HG03060 (cell line): Measurements from ENCODE around the gene CYP2F1.
"Not testable (repeated sequence)": the region's sequence is repeated elsewhere in the genome, so short reads cannot be mapped to it uniquely, and the experiment has no call there.

ENCODE experiments used
- ATAC-seq: cut with Tn5 transposase; IDR thresholded peaks from one replicate; pipeline ENCODE4 v1.9.1; 2021; ENCODE audit warnings: low read depth, moderate number of reproducible peaks; ENCODE audit not compliant: unreplicated experiment

The CYP2F1 gene

GRCh38 chr19:41114132-41114531, at the start of gene CYP2F1:
TSS of gene CYP2F1 (plus strand) at chr19:41114432. CDS start at chr19:41116189, 1,757 bp downstream.
- no peak for ATAC-seq

- ATAC-seq: no peak
Measured at GRCh38 chr19:41064974-41065569, 49.2 kb upstream of the CYP2F1 start.

GRCh38 chr19:41076286-41076685, 37.9 kb upstream of the CYP2F1 start:
- no peak for ATAC-seq

- no peak for ATAC-seq
Measured at GRCh38 chr19:41083516-41083915, 30.7 kb upstream of the CYP2F1 start.

- no peak for ATAC-seq
Measured at GRCh38 chr19:41085748-41086415, 28.4 kb upstream of the CYP2F1 start.

GRCh38 chr19:41088151-41088550, 26.1 kb upstream of the CYP2F1 start, which contains the start of gene CYP2A13:
TSS of gene CYP2A13 (plus strand) at chr19:41088451. CDS start at chr19:41088472, 21 bp downstream.
- ATAC-seq: no peak

GRCh38 chr19:41089959-41090358, 24.3 kb upstream of the CYP2F1 start:
- no peak for ATAC-seq

- no peak for ATAC-seq
Measured at GRCh38 chr19:41095703-41096102, 18.5 kb upstream of the CYP2F1 start.

GRCh38 chr19:41096353-41096752, 17.9 kb upstream of the CYP2F1 start:
- ATAC-seq: no peak

GRCh38 chr19:41097302-41097701, 16.9 kb upstream of the CYP2F1 start:
- no peak for ATAC-seq

- ATAC-seq: no peak
Measured at GRCh38 chr19:41098762-41099161, 15.5 kb upstream of the CYP2F1 start.

GRCh38 chr19:41102210-41102609, 12.0 kb upstream of the CYP2F1 start:
- not testable (repeated sequence) for ATAC-seq

GRCh38 chr19:41106177-41106576, 8.1 kb upstream of the CYP2F1 start:
- ATAC-seq: no peak

- ATAC-seq: no peak
Measured at GRCh38 chr19:41111296-41111695, 2.9 kb upstream of the CYP2F1 start.

- ATAC-seq: no peak
Measured at GRCh38 chr19:41111750-41112295, 2.4 kb upstream of the CYP2F1 start.

GRCh38 chr19:41112728-41113290, 1.4 kb upstream of the CYP2F1 start:
- no peak for ATAC-seq

- ATAC-seq: no peak
Measured at GRCh38 chr19:41116261-41116660, 2.0 kb downstream of the CYP2F1 start.

GRCh38 chr19:41120929-41121911, 7.0 kb downstream of the CYP2F1 start:
- not testable (repeated sequence) for ATAC-seq

GRCh38 chr19:41122846-41123245, 8.6 kb downstream of the CYP2F1 start:
- ATAC-seq: not testable (repeated sequence)

GRCh38 chr19:41123716-41124294, 9.6 kb downstream of the CYP2F1 start:
- ATAC-seq: no peak
